Measurements from ENCODE around the gene RUBCN. TPM values are rescaled to one million over a fixed set of nuclear protein-coding genes. Genes with fewer than 3 reads are reported as not detected.

RUBCN gene
- total and polyA plus RNA-seq, 9 of the 15 experiments (the other 6 are each of a cell fraction or from before 2014, with no cell fraction given): 8.4 to 24.0 (median 11.9) TPM

- ATAC-seq: no peak
- no peak for DNase-seq (ENCODE audit: extremely low read depth in 1 of 4, low spot score in 3 of 4)
- no peak overlapping the region for H3K9ac ChIP-seq (ENCODE audit: insufficient read depth in 1 of 2, low read depth in 2 of 2, low read length in 2 of 2)
- CTCF ChIA-PET (ENCODE audit: low intra/inter-chr PET ratio): no interaction called here
- in situ Hi-C loops (cut with MboI) (no loop called here), intact Hi-C loops (cut with micrococcal nuclease) (loop anchor here (10.0 kb wide), 1 partner anchor 220 kb away; the partner anchor contains the start of gene RPL35A)
- no peak overlapping the region for H2AFZ ChIP-seq (ENCODE audit: low read depth, low read length)
- no peaks in the 10 kb centered on the region for H4K20me1 ChIP-seq (replicated peaks; ENCODE audit: control insufficient read depth, insufficient read depth, low read length)
- H3K36me3 ChIP-seq (ENCODE audit: control insufficient read depth, insufficient read depth, low read length): peaks cover 9% of the 10 kb centered on the region; the same call in 1 of the 3 replicates
- WGBS (ENCODE audit: insufficient coverage, low coverage, missing lambda C conversion rate): 73% methylated on average over 7 of the region's 7 CpGs
- POLR2A ChIA-PET: interaction anchor here (0.9 kb wide), 1 partner anchor 21 kb away, joined by 4 read pairs; no protein-coding TSS in a partner anchor
- H3K27me3 ChIP-seq (ENCODE audit: control insufficient read depth in 2 of 2, insufficient read depth in 2 of 2, low read length in 2 of 2): no peaks in the 10 kb centered on the region
- no peak overlapping the region; the same call in 2 of the 3 replicates for H3K27ac ChIP-seq (ENCODE audit: extremely low read depth, low read depth, low read length)
- no TSS peak for BruUV-seq (replicated peaks)
- H3K9me3 ChIP-seq (replicated peaks; ENCODE audit: control insufficient read depth, insufficient read depth, low read depth, low read length): no peaks in the 10 kb centered on the region
- H3K4me3 ChIP-seq: no peak overlapping the region
- H3K4me1 ChIP-seq (replicated peaks in 1 of 2; ENCODE audit: control insufficient read depth in 2 of 2, insufficient read depth in 2 of 2, low read length in 2 of 2): peaks cover 25 to 26% of the 10 kb centered on the region in 2 experiments
- no peaks in the 10 kb centered on the region for H3K9me1 ChIP-seq (ENCODE audit: control insufficient read depth, insufficient read depth, low read length)
- H3K79me2 ChIP-seq (ENCODE audit: control insufficient read depth, insufficient read depth, low read length): peaks cover 61% of the 10 kb centered on the region
- H3K4me2 ChIP-seq (ENCODE audit: insufficient read depth, low read length): no peak overlapping the region; the same call in 1 of the 2 replicates
- TF ChIP-seq MTA1 (IDR thresholded peaks at IDR 0.05; ENCODE audit: borderline replicate concordance) (no peak), SLC30A9 (CRISPR knock-in tag; IDR thresholded peaks at IDR 0.05) (no peak), ZKSCAN3 (CRISPR knock-in tag; IDR thresholded peaks at IDR 0.05) (no peak)
- no peak for FAIRE-seq
Observed at GRCh38 chr3:197734667-197735318, 1.9 kb downstream of the RUBCN start.

GRCh38 chr3:197733042-197733441, 3.7 kb downstream of the RUBCN start:
- no peak for DNase-seq (ENCODE audit: extremely low read depth in 1 of 4, low spot score in 3 of 4)
- Histone ChIP-seq H3K79me2 (ENCODE audit: control insufficient read depth, insufficient read depth, low read length) (peaks cover 62% of the 10 kb centered on the region), H4K20me1 (replicated peaks; ENCODE audit: control insufficient read depth, insufficient read depth, low read length) (no peaks in the 10 kb centered on the region), H3K27me3 (ENCODE audit: control insufficient read depth in 2 of 2, insufficient read depth in 2 of 2, low read length in 2 of 2) (no peaks in the 10 kb centered on the region), H3K4me2 (ENCODE audit: insufficient read depth, low read length) (no peak overlapping the region), H3K9me1 (ENCODE audit: control insufficient read depth, insufficient read depth, low read length) (no peaks in the 10 kb centered on the region), H3K9ac (ENCODE audit: insufficient read depth in 1 of 2, low read depth in 2 of 2, low read length in 2 of 2) (no peak overlapping the region), H3K4me3 (no peak overlapping the region), H3K4me1 (replicated peaks in 1 of 2; ENCODE audit: control insufficient read depth in 2 of 2, insufficient read depth in 2 of 2, low read length in 2 of 2) (peaks cover 18 to 19% of the 10 kb centered on the region in 2 experiments; a peak in 4 of 5 replicates), H3K36me3 (ENCODE audit: control insufficient read depth, insufficient read depth, low read length) (peaks cover 11% of the 10 kb centered on the region; the same call in 1 of the 3 replicates), H3K9me3 (replicated peaks; ENCODE audit: control insufficient read depth, insufficient read depth, low read depth, low read length) (no peaks in the 10 kb centered on the region), H3K27ac (ENCODE audit: extremely low read depth, low read depth, low read length) (no peak overlapping the region), H2AFZ (ENCODE audit: low read depth, low read length) (no peak overlapping the region)
- POLR2A ChIA-PET: interaction anchor here (0.5 to 1.2 kb wide), 2 partner anchors 19 to 45 kb away, joined by 3 read pairs; no protein-coding TSS in a partner anchor
- intact Hi-C loops (cut with micrococcal nuclease): loop anchor here (10.0 kb wide), 1 partner anchor 222 kb away; the partner anchor contains the start of gene RPL35A
- 93% methylated on average over 4 of the region's 4 CpGs for WGBS (ENCODE audit: insufficient coverage, low coverage, missing lambda C conversion rate)
- no TSS peak for BruUV-seq (replicated peaks)
- no peak for FAIRE-seq
- in situ Hi-C loops (cut with MboI): no loop called here
- ATAC-seq: no peak
- CTCF ChIA-PET (ENCODE audit: low intra/inter-chr PET ratio): no interaction called here
- no peak for TF ChIP-seq ILK (tag; IDR thresholded peaks at IDR 0.05; ENCODE audit: borderline replicate concordance, low read depth)
- TF ChIP-seq RBM25 (IDR thresholded peaks at IDR 0.05; ENCODE audit: low read depth, low read length, severe bottlenecking): no peak
- TF ChIP-seq CHCHD3 (CRISPR knock-in tag; IDR thresholded peaks at IDR 0.05): no peak
- peak; percentile 91 for TF ChIP-seq ZNF121 (CRISPR knock-in tag; conservative IDR thresholded peaks at IDR 0.05)
- TF ChIP-seq ZNF699 (CRISPR knock-in tag; IDR thresholded peaks at IDR 0.05; ENCODE audit: insufficient replicate concordance): no peak
